NB4 (cell line): ENCODE measurements around the gene MAP7D2.

Experiments used
- CTCF ChIP-seq: IDR thresholded peaks from one replicate; pipeline ENCODE4 v1.5.1; 2012; ENCODE audit warnings: low read depth, low read length
- MAX ChIP-seq: IDR thresholded peaks from 2 replicates; pipeline ENCODE4 v1.6.1; 2011; ENCODE audit warnings: low read depth, low read length
- MYC ChIP-seq: IDR thresholded peaks from 2 replicates; pipeline ENCODE4 v1.6.1; 2011; ENCODE audit warnings: low read depth, low read length
- POLR2A ChIP-seq: IDR thresholded peaks from 2 replicates; pipeline ENCODE4 v1.6.1; 2011; ENCODE audit warnings: mild to moderate bottlenecking; ENCODE audit not compliant: insufficient read length; ENCODE audit errors: extremely low read depth

- TF ChIP-seq CTCF, result no peak
- TF ChIP-seq POLR2A, result no peak
- no peak for TF ChIP-seq MAX
- TF ChIP-seq MYC, result no peak
Observed at GRCh38 chrX:20019672-20020365, 96.9 kb downstream of the MAP7D2 start.
